ENCODE results near the gene BEST3. TPM values are rescaled to one million over a fixed set of nuclear protein-coding genes. Genes with fewer than 3 reads are reported as not detected.

The BEST3 gene
- total RNA-seq, 1 donor from 2014 or later = not detected

DNA sequence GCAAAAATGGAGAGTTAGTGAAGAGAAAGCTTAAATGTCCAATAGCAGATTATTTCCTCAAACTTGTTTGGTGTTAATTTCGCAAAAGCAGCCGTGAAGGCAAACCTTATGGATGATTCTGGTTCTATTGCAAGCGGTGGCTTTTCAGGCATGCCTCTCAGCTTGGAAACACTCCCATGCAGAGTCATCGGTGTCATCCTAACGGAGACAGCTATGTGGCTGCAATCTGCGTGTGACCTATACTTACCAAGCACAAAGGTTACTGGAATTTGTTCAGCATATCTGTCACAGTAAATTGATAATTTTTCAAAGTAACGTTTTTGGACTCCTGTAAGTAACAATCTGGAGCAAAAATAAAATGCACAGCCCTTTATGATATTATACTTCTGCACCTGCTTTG lies 5.0 kb downstream of the BEST3 start:
- Histone ChIP-seq H3K27ac (no peak overlapping the region), H3K4me1 (peaks cover under 1% of the 10 kb centered on the region), H3K27me3 (no peaks in the 10 kb centered on the region), H3K4me3 (no peak overlapping the region), H3K36me3 (no peaks in the 10 kb centered on the region), H3K9me3 (no peaks in the 10 kb centered on the region)
- DNase-seq (no peak), ATAC-seq (no peak)
- TF ChIP-seq, protein P1, sequence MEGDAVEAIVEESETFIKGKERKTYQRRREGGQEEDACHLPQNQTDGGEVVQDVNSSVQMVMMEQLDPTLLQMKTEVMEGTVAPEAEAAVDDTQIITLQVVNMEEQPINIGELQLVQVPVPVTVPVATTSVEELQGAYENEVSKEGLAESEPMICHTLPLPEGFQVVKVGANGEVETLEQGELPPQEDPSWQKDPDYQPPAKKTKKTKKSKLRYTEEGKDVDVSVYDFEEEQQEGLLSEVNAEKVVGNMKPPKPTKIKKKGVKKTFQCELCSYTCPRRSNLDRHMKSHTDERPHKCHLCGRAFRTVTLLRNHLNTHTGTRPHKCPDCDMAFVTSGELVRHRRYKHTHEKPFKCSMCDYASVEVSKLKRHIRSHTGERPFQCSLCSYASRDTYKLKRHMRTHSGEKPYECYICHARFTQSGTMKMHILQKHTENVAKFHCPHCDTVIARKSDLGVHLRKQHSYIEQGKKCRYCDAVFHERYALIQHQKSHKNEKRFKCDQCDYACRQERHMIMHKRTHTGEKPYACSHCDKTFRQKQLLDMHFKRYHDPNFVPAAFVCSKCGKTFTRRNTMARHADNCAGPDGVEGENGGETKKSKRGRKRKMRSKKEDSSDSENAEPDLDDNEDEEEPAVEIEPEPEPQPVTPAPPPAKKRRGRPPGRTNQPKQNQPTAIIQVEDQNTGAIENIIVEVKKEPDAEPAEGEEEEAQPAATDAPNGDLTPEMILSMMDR (IDR thresholded peaks at IDR 0.05) = no peak
- intact Hi-C loops (cut with DNase I) = no loop called here

GRCh38 chr12:69689638-69690037 lies 9.5 kb downstream of the BEST3 start:
- no peak overlapping the region for H3K27ac ChIP-seq
- no peak for ATAC-seq
- intact Hi-C loops (cut with DNase I) = no loop called here
- H3K27me3 ChIP-seq = no peaks in the 10 kb centered on the region
- peaks cover 4% of the 10 kb centered on the region for H3K4me1 ChIP-seq
- TF ChIP-seq, protein P1 (IDR thresholded peaks at IDR 0.05) = no peak
- no peak for DNase-seq
- no peak overlapping the region for H3K4me3 ChIP-seq
- H3K9me3 ChIP-seq = no peaks in the 10 kb centered on the region
- H3K36me3 ChIP-seq = no peaks in the 10 kb centered on the region

DNA sequence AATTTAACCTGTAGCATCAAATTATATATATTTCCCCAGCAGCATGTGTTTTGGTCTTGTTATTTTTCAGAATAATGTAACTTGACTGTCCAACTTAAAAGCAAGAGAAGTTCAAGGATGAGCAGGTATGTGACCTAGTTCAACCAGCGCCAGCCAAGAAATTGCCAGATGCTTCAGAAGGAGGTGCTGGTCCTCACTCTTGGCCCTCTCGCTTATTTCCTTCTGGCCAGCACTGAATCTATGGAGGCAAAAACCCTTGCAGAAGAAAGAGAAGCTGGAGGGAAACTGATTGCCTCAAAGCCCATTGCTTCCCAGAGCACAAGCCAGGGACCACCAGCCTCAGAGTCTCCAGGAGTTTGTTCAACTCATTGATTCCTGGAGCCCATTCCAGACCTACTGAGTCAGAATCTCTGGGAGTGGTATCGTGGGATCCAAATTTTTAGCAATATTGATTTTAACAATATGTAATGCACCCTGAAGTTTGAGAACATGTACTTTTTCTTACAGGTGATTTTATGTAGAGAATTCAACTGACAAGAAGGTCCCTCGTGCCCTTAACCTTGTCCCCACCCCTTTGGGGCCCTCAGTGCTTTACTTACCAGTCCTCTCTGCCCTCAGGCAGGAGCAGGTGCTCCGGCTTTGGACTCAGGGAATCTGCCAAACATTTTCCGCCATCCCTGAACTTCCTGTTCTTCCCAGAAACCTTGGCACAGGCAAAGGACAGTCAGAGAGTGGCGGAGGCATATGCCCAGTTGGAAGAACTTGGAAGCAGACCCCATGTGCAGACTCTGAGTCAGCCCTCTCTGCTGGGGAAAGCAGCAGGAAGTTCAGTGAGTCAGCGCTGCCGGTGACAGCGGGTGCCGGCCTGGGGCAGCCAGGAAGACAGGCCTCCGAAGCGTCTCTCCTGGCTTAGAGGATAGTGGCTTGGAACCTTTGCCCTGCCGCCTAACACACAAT lies 10.4 kb downstream of the BEST3 start:
- H3K4me1 ChIP-seq = peaks cover 4% of the 10 kb centered on the region
- H3K36me3 ChIP-seq = no peaks in the 10 kb centered on the region
- intact Hi-C loops (cut with DNase I) = no loop called here
- H3K4me3 ChIP-seq = no peak overlapping the region
- DNase-seq (no peak), ATAC-seq (peak; percentile 79)
- TF ChIP-seq, protein P1 (IDR thresholded peaks at IDR 0.05) = no peak
- no peaks in the 10 kb centered on the region for H3K9me3 ChIP-seq
- no peaks in the 10 kb centered on the region for H3K27me3 ChIP-seq
- H3K27ac ChIP-seq = no peak overlapping the region

DNA sequence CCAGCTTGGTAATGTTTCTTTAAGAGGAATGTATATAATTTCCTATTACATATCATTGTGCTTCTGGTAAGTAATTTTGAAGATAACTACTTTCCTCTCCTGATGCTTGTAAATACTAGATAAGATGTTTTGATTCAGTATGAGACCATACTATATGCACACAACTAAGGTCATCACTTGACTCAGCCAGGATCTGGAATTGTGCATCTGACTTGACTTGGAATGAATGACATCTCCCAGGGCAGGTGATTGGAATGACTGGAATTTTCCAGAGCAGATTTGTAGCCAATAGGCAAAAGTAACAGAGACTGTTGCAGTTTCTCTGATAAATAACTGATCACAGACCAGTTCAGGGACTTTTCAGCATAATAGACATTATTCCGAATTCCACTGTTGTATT lies 11.1 kb downstream of the BEST3 start:
- no peaks in the 10 kb centered on the region for H3K36me3 ChIP-seq
- intact Hi-C loops (cut with DNase I) = no loop called here
- peaks cover 4% of the 10 kb centered on the region for H3K4me1 ChIP-seq
- H3K27ac ChIP-seq = no peak overlapping the region
- TF ChIP-seq, protein P1 (IDR thresholded peaks at IDR 0.05) = no peak
- H3K9me3 ChIP-seq = no peaks in the 10 kb centered on the region
- no peak for DNase-seq
- no peak for ATAC-seq
- no peaks in the 10 kb centered on the region for H3K27me3 ChIP-seq
- H3K4me3 ChIP-seq = no peak overlapping the region

- no peak overlapping the region for H3K4me3 ChIP-seq
- no peak for ATAC-seq
- DNase-seq = no peak
- peaks cover 4% of the 10 kb centered on the region for H3K4me1 ChIP-seq
- TF ChIP-seq, protein P1 (IDR thresholded peaks at IDR 0.05) = no peak
- no peaks in the 10 kb centered on the region for H3K36me3 ChIP-seq
- intact Hi-C loops (cut with DNase I) = no loop called here
- H3K9me3 ChIP-seq = no peaks in the 10 kb centered on the region
- H3K27me3 ChIP-seq = no peaks in the 10 kb centered on the region
- no peak overlapping the region for H3K27ac ChIP-seq
Observed at GRCh38 chr12:69687390-69687789, 11.7 kb downstream of the BEST3 start.

Data from upper lobe of right lung (tissue), 1 donor.